AG04449 (cell line): Measurements from ENCODE around the gene RUNX1.
A peak's percentile ranks its signal among the peaks of the same experiment; 100 is the strongest.

Experiments used
- CTCF ChIA-PET: fragments of 350-600 bp; formaldehyde crosslinking; extraction: SDS; loops from one replicate; lab custom pipeline; 2021; ENCODE audit warnings: antibody characterized with exemption; lab: Yijun Ruan, JAX
- POLR2A ChIA-PET: fragments of 400-600, 350-600 bp; formaldehyde crosslinking; extraction: SDS; loops from one replicate; lab custom pipeline; 2020; ENCODE audit warnings: antibody characterized with exemption, inconsistent platforms; lab: Yijun Ruan, JAX
- DNase-seq: peaks from one replicate; pipeline ENCODE4 v3.0.0-alpha.2; 2010; ENCODE audit warnings: low read depth, low spot score
- H3K4me3 ChIP-seq: 2 replicates; pipeline ENCODE4 v1.5.1; 2011; ENCODE audit warnings: low read depth, mild to moderate bottlenecking, control low read depth, low read length
- TF ChIP-seq, protein P1 (sequence below): IDR thresholded peaks from one replicate; pipeline ENCODE4 v1.5.1; 2011; ENCODE audit warnings: mild to moderate bottlenecking, moderate library complexity, low read length, control low read depth, inconsistent platforms; ENCODE audit not compliant: insufficient read depth; ENCODE audit errors: missing control alignments

The RUNX1 gene

DNA sequence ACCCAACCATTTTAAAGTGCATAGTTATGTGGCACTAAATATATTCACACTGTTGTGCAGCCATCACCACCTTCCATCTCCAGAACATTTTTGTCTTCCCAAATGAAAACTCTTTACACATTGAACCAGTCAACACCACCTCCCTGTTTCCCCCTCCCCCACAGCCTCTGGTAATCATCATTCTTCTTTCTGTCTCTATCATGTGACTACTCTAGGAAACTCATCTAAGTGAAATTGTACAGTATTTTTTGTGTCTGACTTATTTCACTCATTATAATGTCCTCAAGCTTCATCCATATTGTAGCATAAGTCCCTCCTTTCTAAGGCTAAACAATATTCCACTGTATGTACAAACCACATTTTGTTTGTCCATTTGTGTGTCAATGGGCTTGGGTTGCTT is 128.0 kb downstream of the RUNX1 start:
- no peak overlapping the region for H3K4me3 ChIP-seq
- ChIA-PET POLR2A (no interaction called here), CTCF (no interaction called here)
- no peak for DNase-seq
- TF ChIP-seq, protein P1, sequence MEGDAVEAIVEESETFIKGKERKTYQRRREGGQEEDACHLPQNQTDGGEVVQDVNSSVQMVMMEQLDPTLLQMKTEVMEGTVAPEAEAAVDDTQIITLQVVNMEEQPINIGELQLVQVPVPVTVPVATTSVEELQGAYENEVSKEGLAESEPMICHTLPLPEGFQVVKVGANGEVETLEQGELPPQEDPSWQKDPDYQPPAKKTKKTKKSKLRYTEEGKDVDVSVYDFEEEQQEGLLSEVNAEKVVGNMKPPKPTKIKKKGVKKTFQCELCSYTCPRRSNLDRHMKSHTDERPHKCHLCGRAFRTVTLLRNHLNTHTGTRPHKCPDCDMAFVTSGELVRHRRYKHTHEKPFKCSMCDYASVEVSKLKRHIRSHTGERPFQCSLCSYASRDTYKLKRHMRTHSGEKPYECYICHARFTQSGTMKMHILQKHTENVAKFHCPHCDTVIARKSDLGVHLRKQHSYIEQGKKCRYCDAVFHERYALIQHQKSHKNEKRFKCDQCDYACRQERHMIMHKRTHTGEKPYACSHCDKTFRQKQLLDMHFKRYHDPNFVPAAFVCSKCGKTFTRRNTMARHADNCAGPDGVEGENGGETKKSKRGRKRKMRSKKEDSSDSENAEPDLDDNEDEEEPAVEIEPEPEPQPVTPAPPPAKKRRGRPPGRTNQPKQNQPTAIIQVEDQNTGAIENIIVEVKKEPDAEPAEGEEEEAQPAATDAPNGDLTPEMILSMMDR, result no peak

DNA sequence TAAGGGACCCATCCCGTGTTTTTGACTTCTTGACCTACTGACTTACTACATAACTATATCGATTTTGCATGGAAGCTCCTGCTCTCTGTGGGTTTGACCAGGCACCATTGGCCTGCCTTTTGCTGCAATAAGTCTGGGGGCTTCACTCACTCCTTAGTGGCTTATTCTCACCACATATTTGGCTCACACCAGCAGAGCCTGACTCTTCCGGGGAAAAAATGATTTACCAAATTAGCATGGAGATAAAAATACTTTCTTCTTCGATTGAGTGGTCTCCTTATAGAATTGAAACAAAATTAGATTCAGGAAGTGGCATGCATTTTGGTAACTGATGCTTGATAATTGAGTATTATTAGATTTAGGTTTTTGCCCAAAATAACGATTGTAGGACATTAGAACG is 129.7 kb downstream of the RUNX1 start:
- no peak overlapping the region for H3K4me3 ChIP-seq
- TF ChIP-seq, protein P1, result no peak
- ChIA-PET POLR2A (no interaction called here), CTCF (interaction anchor here (0.9 kb wide), 1 partner anchor 12 kb away, joined by 3 read pairs; no protein-coding TSS in a partner anchor)
- no peak for DNase-seq

DNA sequence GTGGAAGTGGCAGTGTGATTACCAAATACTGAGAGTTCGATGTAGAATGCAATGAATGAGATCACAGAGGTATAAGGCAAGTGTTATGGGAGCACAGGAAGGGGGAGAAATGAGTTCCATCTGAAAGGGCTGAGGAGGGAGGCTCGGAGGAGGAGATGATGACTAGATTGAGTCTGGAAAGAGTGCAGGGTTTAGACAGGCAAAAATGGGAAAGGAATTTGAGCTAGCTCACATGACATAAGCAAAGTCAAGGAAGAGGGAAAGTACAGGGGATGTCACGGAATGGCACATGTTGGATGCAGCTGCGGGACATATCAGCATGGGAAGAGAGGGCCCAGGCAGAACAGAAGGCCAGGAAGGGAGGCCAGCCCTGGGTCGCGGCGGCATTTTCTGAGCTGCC is 132.7 kb downstream of the RUNX1 start:
- H3K4me3 ChIP-seq, result no peak overlapping the region
- peak; percentile 82 for DNase-seq
- TF ChIP-seq, protein P1, result no peak
- POLR2A ChIA-PET, result no interaction called here
- CTCF ChIA-PET, result no interaction called here

DNA sequence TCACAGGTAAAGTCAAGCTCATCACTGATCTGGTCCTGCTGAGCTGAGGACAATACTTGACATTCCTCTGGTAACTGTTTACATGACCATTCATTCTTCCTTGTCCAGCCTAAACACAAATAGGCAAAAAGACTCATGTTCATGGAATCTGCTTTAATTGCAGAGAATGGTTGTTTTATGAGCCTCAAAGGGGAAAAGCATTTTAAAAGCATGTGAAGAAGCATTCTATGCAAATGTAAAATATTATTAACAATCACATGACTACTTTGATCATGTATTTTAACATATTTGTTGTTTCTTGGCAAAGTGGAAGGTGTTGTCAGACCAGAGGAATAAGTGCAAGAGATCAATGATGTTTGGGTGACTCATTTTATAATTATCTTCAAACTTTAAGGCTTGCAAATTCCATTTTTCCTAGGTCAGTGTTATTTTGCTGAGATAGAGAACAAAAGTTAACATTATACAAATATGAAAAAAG is 133.7 kb downstream of the RUNX1 start:
- CTCF ChIA-PET, result interaction anchor here (3.2 kb wide), 1 partner anchor 25 kb away, joined by 13 read pairs; no protein-coding TSS in a partner anchor
- TF ChIP-seq, protein P1, result no peak
- H3K4me3 ChIP-seq, result no peak overlapping the region
- POLR2A ChIA-PET, result interaction anchor here (0.6 to 1.6 kb wide), 2 partner anchors 25 to 30 kb away, joined by 3 to 4 read pairs; no protein-coding TSS in a partner anchor
- peak; percentile 45 for DNase-seq

DNA sequence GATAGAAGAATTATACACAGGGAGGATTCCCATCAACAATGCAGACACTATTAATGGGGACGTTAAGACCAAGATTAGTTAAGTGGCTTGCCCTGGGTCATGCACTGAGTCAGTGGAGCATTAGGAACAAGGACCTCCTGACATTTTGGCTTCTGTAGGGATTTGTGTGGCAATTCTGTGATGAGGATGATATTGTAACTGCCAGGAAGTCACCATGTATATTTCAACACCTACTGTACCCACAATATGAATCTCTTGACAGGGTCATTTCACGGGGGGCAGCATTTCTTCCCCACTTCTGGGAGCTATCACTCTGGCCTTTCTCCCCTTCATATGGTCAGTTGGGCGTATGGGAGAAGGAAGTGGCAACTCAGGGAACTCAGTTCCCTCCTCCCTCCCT is 134.9 kb downstream of the RUNX1 start:
- CTCF ChIA-PET, result interaction anchor here (0.9 to 3.2 kb wide), 5 partner anchors 13 to 32 kb away, joined by 3 to 13 read pairs (median 4); no protein-coding TSS in a partner anchor
- H3K4me3 ChIP-seq, result no peak overlapping the region
- TF ChIP-seq, protein P1, result no peak
- POLR2A ChIA-PET, result interaction anchor here (0.6 to 1.2 kb wide), 4 partner anchors 10 to 69 kb away, joined by 3 to 4 read pairs (median 3); no protein-coding TSS in a partner anchor
- DNase-seq, result no peak

DNA sequence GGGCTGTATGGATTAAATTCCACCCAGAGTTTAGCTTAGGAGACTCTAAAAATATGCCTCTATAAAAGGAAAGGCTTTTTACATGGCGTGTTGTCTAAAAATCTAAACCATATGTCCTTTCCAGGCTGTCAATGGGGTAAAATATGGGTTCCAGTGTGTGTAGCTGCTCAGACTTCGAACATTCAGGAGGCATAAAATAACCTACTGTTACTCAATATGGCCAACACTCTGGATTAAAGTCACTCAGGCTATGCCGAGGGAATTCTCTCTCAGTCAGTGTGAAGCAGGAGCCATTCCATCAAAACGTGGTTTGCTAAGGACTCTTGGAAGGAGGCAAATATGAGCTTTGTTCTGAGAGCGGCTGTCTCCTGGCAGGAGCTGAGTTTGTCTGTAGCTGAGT is 135.3 kb downstream of the RUNX1 start:
- H3K4me3 ChIP-seq, result no peak overlapping the region
- ChIA-PET POLR2A (interaction anchor here (0.6 to 1.2 kb wide), 4 partner anchors 10 to 69 kb away, joined by 3 to 4 read pairs (median 3); no protein-coding TSS in a partner anchor), CTCF (interaction anchor here (0.7 to 3.2 kb wide), 5 partner anchors 12 to 33 kb away, joined by 3 to 13 read pairs (median 4); no protein-coding TSS in a partner anchor)
- no peak for DNase-seq
- TF ChIP-seq, protein P1, result no peak
